Jurkat, Clone E6-1 (cell line): ENCODE data around the gene MCF2L.

Experiments used
- DNase-seq: peaks from one replicate; pipeline ENCODE4 v3.0.0-alpha.2; 2011; ENCODE audit warnings: low read depth, low spot score
- H3K4me3 ChIP-seq: 2 replicates; pipeline ENCODE4 v1.5.1; 2011; ENCODE audit warnings: mild to moderate bottlenecking, low read length, control low read depth, moderate library complexity

Gene MCF2L

GRCh38 chr13:113122550-113123225, 153.7 kb downstream of the MCF2L start, which contains the start of gene F10:
F10 (plus strand) TSS chr13:113122799; CDS start chr13:113122856, 57 bp downstream.
- H3K4me3 ChIP-seq: no peak within 1 kb of the TSS

GRCh38 chr13:113123226-113124201, 154.5 kb downstream of the MCF2L start:
- DNase-seq: no peak
- H3K4me3 ChIP-seq: no peak overlapping the region

More at GRCh38 chr13:113122550-113123225, 153.7 kb downstream of the MCF2L start, which contains the start of gene F10:
- no peak for DNase-seq

- no peak for DNase-seq
- H3K4me3 ChIP-seq: no peak overlapping the region
Measured at GRCh38 chr13:113124211-113124970, 155.4 kb downstream of the MCF2L start.

GRCh38 chr13:113125506-113126264, 156.7 kb downstream of the MCF2L start:
- H3K4me3 ChIP-seq: no peak overlapping the region

GRCh38 chr13:113126265-113127150, 157.5 kb downstream of the MCF2L start:
- DNase-seq: no peak
- no peak overlapping the region for H3K4me3 ChIP-seq

More at GRCh38 chr13:113125506-113126264, 156.7 kb downstream of the MCF2L start:
- DNase-seq: no peak

- H3K4me3 ChIP-seq: no peak overlapping the region
- DNase-seq: no peak
Measured at GRCh38 chr13:113129480-113129879, 160.5 kb downstream of the MCF2L start.

- no peak overlapping the region for H3K4me3 ChIP-seq
- DNase-seq: no peak
Measured at GRCh38 chr13:113129921-113130750, 161.1 kb downstream of the MCF2L start.

GRCh38 chr13:113135281-113135760, 166.3 kb downstream of the MCF2L start:
- no peak for DNase-seq
- H3K4me3 ChIP-seq: no peak overlapping the region

- no peak overlapping the region for H3K4me3 ChIP-seq
- DNase-seq: no peak
Measured at GRCh38 chr13:113137691-113138298, 168.8 kb downstream of the MCF2L start.

- no peak for DNase-seq
- H3K4me3 ChIP-seq: no peak overlapping the region
Measured at GRCh38 chr13:113138792-113139551, 170.0 kb downstream of the MCF2L start.

GRCh38 chr13:113139577-113139976, 170.6 kb downstream of the MCF2L start:
- no peak for DNase-seq
- no peak overlapping the region for H3K4me3 ChIP-seq

GRCh38 chr13:113140677-113141600, 171.9 kb downstream of the MCF2L start:
- no peak for DNase-seq
- H3K4me3 ChIP-seq: no peak overlapping the region

- no peak for DNase-seq
- H3K4me3 ChIP-seq: no peak overlapping the region
Measured at GRCh38 chr13:113141601-113141970, 172.6 kb downstream of the MCF2L start.

- DNase-seq: no peak
- no peak overlapping the region for H3K4me3 ChIP-seq
Measured at GRCh38 chr13:113142876-113143275, 173.9 kb downstream of the MCF2L start.
